ENCODE measurements around the gene PBRM1. TPM values are rescaled to one million over a fixed set of nuclear protein-coding genes. Genes with fewer than 3 reads are reported as not detected.

The PBRM1 gene
- total RNA-seq, 2 experiments from 2014 or later = 75.7 to 91.1 TPM

- intact Hi-C loops (cut with micrococcal nuclease; ENCODE audit: unreplicated experiment) = no loop called here
- no peak for DNase-seq (ENCODE audit: low spot score)
- BruUV-seq (replicated peaks) = no TSS peak
- peaks cover 35% of the 10 kb centered on the region for H3K79me2 ChIP-seq (ENCODE audit: insufficient read depth, low read depth, low read length)
- H3K9me3 ChIP-seq (ENCODE audit: low read length) = no peaks in the 10 kb centered on the region
- H3K4me1 ChIP-seq (ENCODE audit: insufficient read depth, low read length, poor library complexity, severe bottlenecking) = peaks cover 39% of the 10 kb centered on the region
- no peak overlapping the region for H3K27ac ChIP-seq (ENCODE audit: low read depth, low read length, poor library complexity, severe bottlenecking)
- ChIA-PET POLR2A (interaction anchor here (0.7 kb wide), 1 partner anchor 12 kb away, joined by 3 read pairs; no protein-coding TSS in a partner anchor), CTCF (ENCODE audit: unreplicated experiment) (no interaction called here)
- no peaks in the 10 kb centered on the region for H3K9me2 ChIP-seq (ENCODE audit: insufficient read depth, low read length)
- H2AFZ ChIP-seq (ENCODE audit: low read length) = no peak overlapping the region
- H3K4me3 ChIP-seq (ENCODE audit: low read depth, low read length, poor library complexity, severe bottlenecking) = no peak overlapping the region
- H4K20me1 ChIP-seq (ENCODE audit: insufficient read depth, low read length) = peaks cover 14% of the 10 kb centered on the region; the same call in 1 of the 2 replicates
- peaks cover 65% of the 10 kb centered on the region for H3K36me3 ChIP-seq (ENCODE audit: insufficient read depth, low read length)
- H3K4me2 ChIP-seq (ENCODE audit: low read length) = no peak overlapping the region
- no peak for TF ChIP-seq EZH2phosphoT487 (IDR thresholded peaks at IDR 0.05; ENCODE audit: borderline replicate concordance, low read depth, low read length)
- TF ChIP-seq, protein P1, sequence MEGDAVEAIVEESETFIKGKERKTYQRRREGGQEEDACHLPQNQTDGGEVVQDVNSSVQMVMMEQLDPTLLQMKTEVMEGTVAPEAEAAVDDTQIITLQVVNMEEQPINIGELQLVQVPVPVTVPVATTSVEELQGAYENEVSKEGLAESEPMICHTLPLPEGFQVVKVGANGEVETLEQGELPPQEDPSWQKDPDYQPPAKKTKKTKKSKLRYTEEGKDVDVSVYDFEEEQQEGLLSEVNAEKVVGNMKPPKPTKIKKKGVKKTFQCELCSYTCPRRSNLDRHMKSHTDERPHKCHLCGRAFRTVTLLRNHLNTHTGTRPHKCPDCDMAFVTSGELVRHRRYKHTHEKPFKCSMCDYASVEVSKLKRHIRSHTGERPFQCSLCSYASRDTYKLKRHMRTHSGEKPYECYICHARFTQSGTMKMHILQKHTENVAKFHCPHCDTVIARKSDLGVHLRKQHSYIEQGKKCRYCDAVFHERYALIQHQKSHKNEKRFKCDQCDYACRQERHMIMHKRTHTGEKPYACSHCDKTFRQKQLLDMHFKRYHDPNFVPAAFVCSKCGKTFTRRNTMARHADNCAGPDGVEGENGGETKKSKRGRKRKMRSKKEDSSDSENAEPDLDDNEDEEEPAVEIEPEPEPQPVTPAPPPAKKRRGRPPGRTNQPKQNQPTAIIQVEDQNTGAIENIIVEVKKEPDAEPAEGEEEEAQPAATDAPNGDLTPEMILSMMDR (conservative IDR thresholded peaks at IDR 0.05; ENCODE audit: low read length) = no peak
These were observed 144.7 kb downstream of the PBRM1 start for GRCh38 chr3:52541050-52541449.

DNA sequence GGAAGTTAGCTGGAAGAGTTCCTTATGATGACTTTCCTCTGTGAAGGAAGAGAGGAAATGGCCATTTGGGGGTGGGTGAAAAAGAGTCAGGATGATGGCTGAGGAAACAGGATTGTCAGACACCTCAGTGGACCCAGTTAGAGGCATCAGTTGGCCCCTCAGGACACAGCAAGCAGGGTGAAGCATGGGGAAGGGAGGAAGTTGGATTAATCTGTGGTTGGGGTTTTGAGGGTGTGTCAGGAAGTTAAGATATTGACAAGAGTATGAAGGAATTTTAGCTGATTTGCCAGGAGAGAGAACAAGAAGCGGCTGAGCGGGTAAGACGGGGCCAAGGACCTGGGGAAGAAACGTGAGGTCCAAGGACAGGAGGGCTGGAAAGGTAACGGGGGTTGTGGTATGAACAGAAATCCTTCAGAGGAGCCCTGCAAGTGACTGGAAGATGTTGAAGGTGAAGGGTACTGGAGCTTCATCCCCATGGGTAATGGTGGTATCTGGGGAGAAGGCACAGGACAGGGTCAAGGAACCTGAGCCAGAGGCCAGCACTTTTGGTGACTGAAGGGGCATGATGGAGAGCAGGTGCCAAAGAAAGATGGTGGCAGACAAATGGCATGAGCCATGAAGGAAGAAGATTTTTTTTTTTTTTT lies 146.6 kb downstream of the PBRM1 start:
- Histone ChIP-seq H4K20me1 (ENCODE audit: insufficient read depth, low read length) (peaks cover 14% of the 10 kb centered on the region; the same call in 1 of the 2 replicates), H3K36me3 (ENCODE audit: insufficient read depth, low read length) (peaks cover 48% of the 10 kb centered on the region), H3K4me3 (ENCODE audit: low read depth, low read length, poor library complexity, severe bottlenecking) (no peak overlapping the region), H3K27ac (ENCODE audit: low read depth, low read length, poor library complexity, severe bottlenecking) (no peak overlapping the region), H3K4me1 (ENCODE audit: insufficient read depth, low read length, poor library complexity, severe bottlenecking) (peaks cover 41% of the 10 kb centered on the region), H3K4me2 (ENCODE audit: low read length) (peak overlapping the region; percentile 43), H3K79me2 (ENCODE audit: insufficient read depth, low read depth, low read length) (peaks cover 35% of the 10 kb centered on the region), H3K9me2 (ENCODE audit: insufficient read depth, low read length) (no peaks in the 10 kb centered on the region), H3K9me3 (ENCODE audit: low read length) (no peaks in the 10 kb centered on the region), H2AFZ (ENCODE audit: low read length) (no peak overlapping the region)
- TF ChIP-seq, protein P1 (conservative IDR thresholded peaks at IDR 0.05; ENCODE audit: low read length) = no peak
- no peak for TF ChIP-seq EZH2phosphoT487 (IDR thresholded peaks at IDR 0.05; ENCODE audit: borderline replicate concordance, low read depth, low read length)
- ChIA-PET CTCF (ENCODE audit: unreplicated experiment) (no interaction called here), POLR2A (no interaction called here)
- intact Hi-C loops (cut with micrococcal nuclease; ENCODE audit: unreplicated experiment) = loop anchor here (5.0 kb wide), 2 partner anchors 67 to 82 kb away; partner anchors contain the start of gene NISCH
- no peak for DNase-seq (ENCODE audit: low spot score)
- BruUV-seq (replicated peaks) = no TSS peak
